Epithelial cell of esophagus (primary cell): ENCODE measurements around the gene KRTCAP2.

ENCODE experiments used
- DNase-seq: peaks from one replicate; pipeline ENCODE4 v3.0.0; 2010; ENCODE audit warnings: low read depth
- H3K4me3 ChIP-seq: 2 replicates; pipeline ENCODE4 v1.5.1; 2011; ENCODE audit warnings: mild to moderate bottlenecking, low read length, control low read depth
- TF ChIP-seq, protein P1 (sequence below): IDR thresholded peaks from 2 replicates; pipeline ENCODE4 v1.5.1; 2011; ENCODE audit warnings: low read depth, mild to moderate bottlenecking, low read length, control low read depth, inconsistent platforms; ENCODE audit not compliant: insufficient read depth; ENCODE audit errors: missing control alignments

The KRTCAP2 gene

DNA sequence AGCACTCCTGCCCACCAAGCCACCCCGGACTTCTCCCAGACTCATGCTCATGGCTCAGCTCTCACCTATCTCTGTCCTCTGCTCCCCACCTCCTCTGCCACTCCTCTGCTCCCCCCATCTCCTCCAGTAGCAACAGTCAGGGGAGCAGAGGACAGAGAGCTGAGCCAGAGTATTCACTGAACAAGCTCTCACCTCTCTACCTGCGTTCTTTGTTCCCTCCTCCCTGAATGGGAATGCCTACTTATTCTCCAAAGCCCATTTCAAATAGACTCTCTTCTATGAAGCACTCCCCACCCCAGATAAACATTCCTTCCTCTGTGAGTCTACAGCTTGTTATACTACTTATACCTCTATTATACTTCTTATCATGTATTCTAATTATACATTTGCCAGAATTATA is 51.9 kb downstream of the KRTCAP2 start:
- TF ChIP-seq, protein P1, sequence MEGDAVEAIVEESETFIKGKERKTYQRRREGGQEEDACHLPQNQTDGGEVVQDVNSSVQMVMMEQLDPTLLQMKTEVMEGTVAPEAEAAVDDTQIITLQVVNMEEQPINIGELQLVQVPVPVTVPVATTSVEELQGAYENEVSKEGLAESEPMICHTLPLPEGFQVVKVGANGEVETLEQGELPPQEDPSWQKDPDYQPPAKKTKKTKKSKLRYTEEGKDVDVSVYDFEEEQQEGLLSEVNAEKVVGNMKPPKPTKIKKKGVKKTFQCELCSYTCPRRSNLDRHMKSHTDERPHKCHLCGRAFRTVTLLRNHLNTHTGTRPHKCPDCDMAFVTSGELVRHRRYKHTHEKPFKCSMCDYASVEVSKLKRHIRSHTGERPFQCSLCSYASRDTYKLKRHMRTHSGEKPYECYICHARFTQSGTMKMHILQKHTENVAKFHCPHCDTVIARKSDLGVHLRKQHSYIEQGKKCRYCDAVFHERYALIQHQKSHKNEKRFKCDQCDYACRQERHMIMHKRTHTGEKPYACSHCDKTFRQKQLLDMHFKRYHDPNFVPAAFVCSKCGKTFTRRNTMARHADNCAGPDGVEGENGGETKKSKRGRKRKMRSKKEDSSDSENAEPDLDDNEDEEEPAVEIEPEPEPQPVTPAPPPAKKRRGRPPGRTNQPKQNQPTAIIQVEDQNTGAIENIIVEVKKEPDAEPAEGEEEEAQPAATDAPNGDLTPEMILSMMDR: no peak
- DNase-seq: no peak
- H3K4me3 ChIP-seq: no peak overlapping the region

DNA sequence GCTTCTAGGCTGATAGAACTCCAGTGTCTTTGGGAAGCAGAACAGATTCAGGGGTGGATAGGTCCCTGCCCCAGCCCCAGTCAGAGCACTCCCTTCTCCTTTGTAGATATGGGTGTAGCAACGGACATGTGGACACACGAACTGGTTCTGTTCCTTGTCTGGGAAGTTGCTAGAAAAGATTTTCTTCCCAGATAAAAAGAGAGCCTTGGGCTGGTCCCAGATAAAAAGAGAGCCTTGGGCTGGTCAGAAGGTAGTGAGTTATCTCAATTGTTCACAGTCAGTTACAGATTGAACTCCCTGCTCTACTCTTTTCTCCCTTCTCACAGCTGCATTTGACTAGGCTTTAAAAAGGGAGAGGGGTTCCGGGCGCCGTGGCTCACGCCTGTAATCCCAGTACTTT is 52.9 kb downstream of the KRTCAP2 start:
- DNase-seq: peak; percentile 36
- H3K4me3 ChIP-seq: no peak overlapping the region
- TF ChIP-seq, protein P1: no peak
